ENCODE results near the gene BTBD19. TPM values are rescaled to one million over a fixed set of nuclear protein-coding genes. Genes with fewer than 3 reads are reported as not detected.
A peak's percentile ranks its signal among the peaks of the same experiment; 100 is the strongest.
"Not testable (repeated sequence)": the region's sequence is repeated elsewhere in the genome, so short reads cannot be mapped to it uniquely, and the experiment has no call there.

BTBD19 gene
- polyA plus RNA-seq, 1 donor, result 13.0 TPM

DNA sequence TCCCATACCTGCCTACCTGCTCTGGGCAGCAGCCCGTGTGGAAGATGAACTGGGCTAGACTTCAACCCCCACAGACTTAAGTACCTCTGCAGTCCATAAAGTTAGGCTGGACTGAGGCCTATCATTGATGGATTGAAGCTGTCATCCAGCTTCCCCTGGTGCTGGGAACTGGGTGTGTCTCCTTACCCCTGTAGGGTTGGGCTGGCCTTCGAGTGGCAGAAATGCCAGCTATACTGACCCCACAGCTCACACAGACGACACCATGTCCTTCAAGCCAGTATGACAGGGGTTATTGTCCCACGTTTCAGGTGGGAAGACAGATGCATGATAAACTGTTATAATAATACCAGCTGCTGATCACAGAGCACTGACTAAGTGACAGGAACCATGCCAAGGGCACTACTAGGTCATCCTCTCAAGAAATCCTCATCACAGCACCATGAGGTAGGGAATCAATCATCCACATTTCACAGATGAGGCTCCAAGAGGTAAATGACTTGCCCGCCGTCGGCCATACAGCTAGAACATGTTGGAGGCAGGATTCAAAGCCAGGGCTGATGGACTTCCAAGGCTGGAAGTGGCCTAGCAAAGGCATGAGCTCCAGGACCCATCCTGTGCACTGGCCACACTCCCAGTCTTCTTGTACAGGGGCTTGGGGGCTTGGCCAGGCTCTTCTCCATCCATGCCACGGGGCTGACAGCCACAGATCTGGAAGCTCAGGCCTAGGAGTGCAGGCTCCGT lies 20.0 kb upstream of the BTBD19 start, which contains the start of gene BEST4:
Gene BEST4 (minus strand): TSS at position 51 of the 741 bp plus-strand sequence. CDS start 465 bp downstream, outside the sequence.
- Histone ChIP-seq H3K36me3 (ENCODE audit: control insufficient read depth, insufficient read depth, low read length) (no peaks in the 10 kb centered on the region), H3K9me3 (ENCODE audit: control insufficient read depth, low read depth, low read length) (peaks cover 2% of the 10 kb centered on the region), H3K27me3 (ENCODE audit: control insufficient read depth, insufficient read depth, low read length) (no peaks in the 10 kb centered on the region), H3K27ac (ENCODE audit: low read length) (no peak within 1 kb of the TSS), H3K4me3 (ENCODE audit: low read length) (no peak within 1 kb of the TSS), H3K4me1 (ENCODE audit: control insufficient read depth, insufficient read depth, low read length) (peaks cover 29% of the 10 kb centered on the region)
- 100% methylated on average over 1 of the region's 9 CpGs for WGBS (ENCODE audit: insufficient coverage, low lambda C conversion rate)
- no peak for DNase-seq

DNA sequence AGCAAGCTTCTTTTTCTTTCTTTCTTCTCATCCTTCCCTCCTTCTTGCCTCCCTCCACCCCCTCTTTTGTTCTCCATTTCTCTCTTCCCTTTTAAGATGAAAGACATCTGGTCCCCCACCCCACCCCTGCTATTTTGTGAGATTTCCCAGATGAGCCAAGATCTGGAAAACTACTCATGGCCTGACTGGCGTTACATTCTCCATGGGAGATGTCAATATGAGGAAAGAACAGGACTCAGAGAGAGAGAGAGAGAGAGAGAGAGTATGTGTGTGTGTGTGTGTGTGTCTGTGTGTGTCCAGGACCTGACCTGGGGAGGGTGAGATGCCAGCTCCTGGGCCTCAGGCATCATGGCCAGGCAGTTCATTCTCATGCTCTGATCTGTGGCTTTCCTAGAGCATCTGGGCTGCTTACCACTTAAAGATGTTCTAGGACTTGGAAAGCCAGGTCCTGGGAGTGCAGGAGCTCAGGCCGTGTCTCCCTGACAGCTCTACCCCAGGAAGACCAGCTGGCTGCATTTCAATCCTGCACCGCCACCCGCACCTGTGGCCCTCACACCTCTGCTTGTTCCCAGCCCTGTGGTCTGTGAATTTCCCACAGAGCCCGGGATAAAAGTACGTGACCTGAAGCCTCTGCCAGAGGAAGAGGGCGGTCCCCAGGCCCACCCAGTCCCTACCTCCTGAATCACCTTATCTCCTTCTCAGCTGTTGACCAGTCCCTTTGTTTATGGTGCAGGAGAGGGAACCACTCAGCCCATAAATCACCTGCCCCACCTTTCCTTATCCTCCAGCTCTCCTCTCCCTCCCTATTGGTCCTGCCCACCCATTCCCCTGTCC lies 17.1 kb upstream of the BTBD19 start:
- H3K27me3 ChIP-seq (ENCODE audit: control insufficient read depth, insufficient read depth, low read length), result no peaks in the 10 kb centered on the region
- peaks cover 8% of the 10 kb centered on the region for H3K4me1 ChIP-seq (ENCODE audit: control insufficient read depth, insufficient read depth, low read length)
- WGBS (ENCODE audit: insufficient coverage, low lambda C conversion rate), result no CpG with 5 or more reads among the region's 7 CpGs
- peak overlapping the region; percentile 1 for H3K27ac ChIP-seq (ENCODE audit: low read length)
- peaks cover 2% of the 10 kb centered on the region for H3K9me3 ChIP-seq (ENCODE audit: control insufficient read depth, low read depth, low read length)
- no peak overlapping the region for H3K4me3 ChIP-seq (ENCODE audit: low read length)
- DNase-seq, result peak in 1 of 2 donors; percentile 61
- H3K36me3 ChIP-seq (ENCODE audit: control insufficient read depth, insufficient read depth, low read length), result no peaks in the 10 kb centered on the region

DNA sequence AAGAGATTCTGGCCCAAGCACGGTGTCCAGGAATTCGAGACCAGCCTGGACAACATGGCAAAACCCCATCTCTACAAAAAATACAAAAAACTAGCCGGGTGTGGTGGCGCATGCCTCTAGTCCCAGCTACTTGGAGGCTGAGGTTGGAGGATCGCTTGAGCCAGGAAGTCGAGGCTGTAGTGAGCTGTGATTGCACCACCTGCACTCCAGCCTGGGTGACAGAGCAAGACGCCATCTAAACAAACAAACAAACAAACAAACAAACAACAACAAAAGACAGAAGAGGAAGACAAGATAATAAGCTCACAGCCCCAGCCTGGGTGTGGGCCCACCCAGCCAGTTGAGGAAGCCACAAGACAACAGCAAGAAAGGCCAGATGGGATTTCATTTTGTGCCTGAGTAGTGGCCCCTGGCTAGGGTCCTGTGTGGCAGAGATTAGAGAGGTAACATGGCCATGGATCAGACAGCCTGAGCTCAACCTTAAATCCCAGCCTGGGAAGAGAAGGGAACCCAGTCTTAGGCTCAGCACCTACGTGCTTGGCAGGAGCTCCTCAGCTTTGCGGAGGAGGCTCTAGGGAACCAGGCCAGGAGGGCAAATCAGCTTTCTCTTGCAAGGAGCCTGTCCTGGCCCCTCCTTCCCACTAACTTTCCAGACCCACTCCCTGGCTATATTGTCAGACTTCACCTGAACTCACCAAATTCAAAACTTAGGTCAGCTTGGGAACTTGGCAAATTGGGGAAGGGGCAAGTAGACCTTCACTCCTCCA lies 15.4 kb upstream of the BTBD19 start:
- H3K9me3 ChIP-seq (ENCODE audit: control insufficient read depth, low read depth, low read length), result no peaks in the 10 kb centered on the region
- DNase-seq, result no peak
- no CpG with 5 or more reads among the region's 9 CpGs for WGBS (ENCODE audit: insufficient coverage, low lambda C conversion rate)

DNA sequence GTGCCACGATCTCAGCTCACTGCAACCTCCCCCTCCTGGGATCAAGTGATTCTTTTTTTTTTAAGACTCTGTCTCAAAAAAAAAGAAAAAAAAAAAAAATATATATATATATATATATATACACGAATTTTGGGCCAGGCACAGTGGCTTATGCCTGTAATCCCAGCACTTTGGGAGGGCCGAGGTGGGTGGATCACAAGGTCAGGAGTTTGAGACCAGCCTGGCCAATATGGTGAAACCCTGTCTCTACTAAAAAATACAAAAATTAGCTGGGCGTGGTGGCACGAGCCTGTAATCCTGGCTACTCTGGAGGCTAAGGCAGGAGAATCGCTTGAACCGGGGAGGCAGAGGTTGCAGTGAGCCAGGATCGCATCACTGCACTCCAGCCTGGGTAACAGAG lies 10.4 kb upstream of the BTBD19 start:
- WGBS (ENCODE audit: insufficient coverage, low lambda C conversion rate), result 90% methylated on average over 2 of the region's 8 CpGs
- H3K36me3 ChIP-seq (ENCODE audit: control insufficient read depth, insufficient read depth, low read length); H3K27ac ChIP-seq (ENCODE audit: low read length); H3K4me3 ChIP-seq (ENCODE audit: low read length); H3K9me3 ChIP-seq (ENCODE audit: control insufficient read depth, low read depth, low read length); H3K27me3 ChIP-seq (ENCODE audit: control insufficient read depth, insufficient read depth, low read length); DNase-seq: not testable (repeated sequence)
- H3K4me1 ChIP-seq (ENCODE audit: control insufficient read depth, insufficient read depth, low read length), result peaks cover 21% of the 10 kb centered on the region

More for the DNA sequence above, 15.4 kb upstream of the BTBD19 start:
- H3K27me3 ChIP-seq (ENCODE audit: control insufficient read depth, insufficient read depth, low read length), result no peaks in the 10 kb centered on the region
- no peaks in the 10 kb centered on the region for H3K36me3 ChIP-seq (ENCODE audit: control insufficient read depth, insufficient read depth, low read length)
- H3K4me3 ChIP-seq (ENCODE audit: low read length), result no peak overlapping the region
- H3K4me1 ChIP-seq (ENCODE audit: control insufficient read depth, insufficient read depth, low read length), result peaks cover 5% of the 10 kb centered on the region
- no peak overlapping the region for H3K27ac ChIP-seq (ENCODE audit: low read length)

DNA sequence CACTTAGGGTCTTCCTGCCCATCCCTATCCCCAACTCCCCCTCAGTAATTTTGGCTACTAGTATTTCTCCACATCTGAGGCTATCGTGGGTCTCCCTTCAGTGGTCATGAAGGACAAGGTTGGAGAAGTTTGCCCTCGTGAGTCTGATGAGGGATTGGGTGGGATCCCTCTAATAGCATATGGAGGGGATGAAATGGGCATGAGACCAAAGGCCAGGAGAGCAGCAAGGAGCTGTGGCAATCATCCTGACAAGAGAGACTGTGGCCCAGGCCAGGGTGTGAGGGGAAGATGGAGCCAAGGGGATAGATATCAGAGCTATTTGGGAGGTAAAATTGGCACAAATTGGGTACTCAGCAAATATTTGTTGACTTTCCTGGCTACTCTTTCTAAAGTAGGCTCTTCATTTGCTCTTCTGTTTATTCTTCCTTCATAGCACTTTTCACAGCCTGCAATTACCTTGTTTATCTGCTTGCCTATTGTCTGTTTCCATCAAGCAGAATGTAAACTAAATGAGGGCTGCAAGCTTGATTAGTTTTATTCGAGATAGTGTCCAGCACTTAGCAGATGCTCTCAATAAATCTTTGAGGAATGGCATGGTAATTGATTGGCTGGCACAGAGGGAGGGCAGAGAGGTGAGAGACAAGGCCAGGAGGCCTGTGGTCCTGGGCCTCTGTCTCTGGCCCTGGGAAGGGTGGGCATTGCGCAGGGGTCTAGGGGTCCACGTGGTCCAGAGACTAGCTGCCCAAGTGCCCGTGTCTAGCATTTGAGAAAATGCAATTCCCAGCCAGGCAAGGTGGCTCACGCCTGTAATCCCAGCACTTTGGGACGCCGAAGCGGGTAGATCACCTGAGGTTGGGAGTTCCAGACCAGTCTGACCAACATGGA lies 9.6 kb upstream of the BTBD19 start:
- Histone ChIP-seq H3K4me1 (ENCODE audit: control insufficient read depth, insufficient read depth, low read length) (peaks cover 21% of the 10 kb centered on the region), H3K4me3 (ENCODE audit: low read length) (no peak overlapping the region), H3K27ac (ENCODE audit: low read length) (peak overlapping the region; percentile 94), H3K9me3 (ENCODE audit: control insufficient read depth, low read depth, low read length) (no peaks in the 10 kb centered on the region), H3K36me3 (ENCODE audit: control insufficient read depth, insufficient read depth, low read length) (peaks cover 10% of the 10 kb centered on the region), H3K27me3 (ENCODE audit: control insufficient read depth, insufficient read depth, low read length) (no peaks in the 10 kb centered on the region)
- no peak for DNase-seq
- WGBS (ENCODE audit: insufficient coverage, low lambda C conversion rate), result no CpG with 5 or more reads among the region's 10 CpGs

DNA sequence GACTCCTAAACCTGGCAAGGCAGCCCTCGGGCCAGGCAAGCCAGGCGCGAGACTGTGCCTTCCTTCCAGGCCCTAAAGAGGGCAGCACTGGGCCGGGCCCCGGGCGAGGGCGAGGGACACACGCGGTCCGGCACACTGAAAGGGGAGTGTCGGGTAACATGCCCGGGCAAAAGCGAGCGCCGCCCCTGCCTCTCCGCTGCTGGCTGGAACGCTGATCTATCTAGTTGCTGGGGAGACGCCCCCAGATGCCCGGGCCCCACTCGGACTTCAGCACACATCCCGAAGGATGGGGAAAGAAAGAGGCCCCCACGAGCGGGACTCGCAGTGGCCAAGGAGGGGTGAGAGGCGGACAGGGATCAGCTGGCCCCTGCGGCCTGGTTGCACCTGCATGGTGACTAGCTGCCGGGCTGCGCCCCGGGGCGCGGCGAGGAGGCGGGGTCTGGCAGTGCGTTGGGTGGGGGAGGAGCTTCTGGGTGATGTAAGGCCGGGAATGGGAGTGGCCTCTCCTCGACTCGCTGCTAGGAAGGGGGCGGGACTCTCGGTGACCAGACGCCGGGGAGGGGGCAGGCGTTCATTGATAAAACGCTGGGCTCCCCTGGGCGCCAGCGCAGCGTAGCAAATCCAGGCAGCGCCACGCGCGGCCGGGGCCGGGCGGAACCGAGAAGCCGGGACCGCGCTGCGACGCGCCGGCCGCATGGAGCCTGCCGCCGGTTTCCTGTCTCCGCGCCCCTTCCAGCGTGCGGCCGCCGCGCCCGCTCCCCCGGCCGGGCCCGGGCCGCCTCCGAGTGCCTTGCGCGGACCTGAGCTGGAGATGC lies 8.3 kb upstream of the BTBD19 start, which contains the start of gene PLK3:
Gene PLK3 (plus strand): TSS at position 608 of the 815 bp plus-strand sequence. CDS start 87 bp downstream, at position 695.
- peak within 1 kb of the TSS; percentile 91 for H3K4me3 ChIP-seq (ENCODE audit: low read length)
- no CpG with 5 or more reads among the region's 79 CpGs for WGBS (ENCODE audit: insufficient coverage, low lambda C conversion rate)

DNA sequence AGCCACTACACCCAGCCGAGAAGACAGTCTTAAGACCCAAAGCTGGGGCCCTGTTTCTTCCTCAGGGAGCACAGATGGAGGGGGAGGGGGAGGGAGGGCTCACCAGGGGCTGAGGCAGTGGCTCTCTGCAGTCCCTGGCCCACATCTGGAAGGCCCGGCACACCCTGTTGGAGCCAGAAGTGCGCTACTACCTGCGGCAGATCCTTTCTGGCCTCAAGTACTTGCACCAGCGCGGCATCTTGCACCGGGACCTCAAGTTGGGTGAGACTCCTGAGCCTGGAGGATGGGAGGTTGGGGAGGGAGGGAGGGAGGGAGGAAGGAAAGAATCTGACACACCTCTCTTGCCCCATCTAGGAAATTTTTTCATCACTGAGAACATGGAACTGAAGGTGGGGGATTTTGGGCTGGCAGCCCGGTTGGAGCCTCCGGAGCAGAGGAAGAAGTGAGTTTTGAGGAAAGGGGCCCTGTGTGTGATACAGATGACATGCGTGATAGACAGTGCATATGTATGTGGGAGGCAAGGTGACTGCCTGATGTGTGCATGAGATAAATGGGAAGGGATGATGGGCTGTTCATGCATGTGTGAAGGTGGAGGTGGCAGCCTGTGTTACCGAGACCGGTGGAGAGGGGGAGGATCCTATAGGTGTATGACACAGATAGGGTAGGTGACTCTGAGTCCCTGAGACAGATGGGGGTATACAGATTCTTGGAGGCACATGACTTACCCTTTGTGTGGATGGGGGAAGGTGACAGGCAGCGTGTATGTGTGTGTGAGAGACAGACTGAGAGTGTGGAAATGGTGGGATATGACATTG lies 6.6 kb upstream of the BTBD19 start:
- peaks cover 32% of the 10 kb centered on the region for H3K36me3 ChIP-seq (ENCODE audit: control insufficient read depth, insufficient read depth, low read length)
- no peak for DNase-seq
- H3K4me3 ChIP-seq (ENCODE audit: low read length), result peak overlapping the region; percentile 91
- no peak overlapping the region for H3K27ac ChIP-seq (ENCODE audit: low read length)
- H3K9me3 ChIP-seq (ENCODE audit: control insufficient read depth, low read depth, low read length), result no peaks in the 10 kb centered on the region
- WGBS (ENCODE audit: insufficient coverage, low lambda C conversion rate), result 100% methylated on average over 1 of the region's 13 CpGs
- peaks cover 24% of the 10 kb centered on the region for H3K4me1 ChIP-seq (ENCODE audit: control insufficient read depth, insufficient read depth, low read length)
- no peaks in the 10 kb centered on the region for H3K27me3 ChIP-seq (ENCODE audit: control insufficient read depth, insufficient read depth, low read length)

More for the DNA sequence above, 8.3 kb upstream of the BTBD19 start, which contains the start of gene PLK3:
- H3K9me3 ChIP-seq (ENCODE audit: control insufficient read depth, low read depth, low read length), result no peaks in the 10 kb centered on the region
- DNase-seq, result peak; percentile 99
- H3K27ac ChIP-seq (ENCODE audit: low read length), result peak within 1 kb of the TSS; percentile 94
- H3K36me3 ChIP-seq (ENCODE audit: control insufficient read depth, insufficient read depth, low read length), result peaks cover 20% of the 10 kb centered on the region
- peaks cover 21% of the 10 kb centered on the region for H3K4me1 ChIP-seq (ENCODE audit: control insufficient read depth, insufficient read depth, low read length)
- H3K27me3 ChIP-seq (ENCODE audit: control insufficient read depth, insufficient read depth, low read length), result no peaks in the 10 kb centered on the region

DNA sequence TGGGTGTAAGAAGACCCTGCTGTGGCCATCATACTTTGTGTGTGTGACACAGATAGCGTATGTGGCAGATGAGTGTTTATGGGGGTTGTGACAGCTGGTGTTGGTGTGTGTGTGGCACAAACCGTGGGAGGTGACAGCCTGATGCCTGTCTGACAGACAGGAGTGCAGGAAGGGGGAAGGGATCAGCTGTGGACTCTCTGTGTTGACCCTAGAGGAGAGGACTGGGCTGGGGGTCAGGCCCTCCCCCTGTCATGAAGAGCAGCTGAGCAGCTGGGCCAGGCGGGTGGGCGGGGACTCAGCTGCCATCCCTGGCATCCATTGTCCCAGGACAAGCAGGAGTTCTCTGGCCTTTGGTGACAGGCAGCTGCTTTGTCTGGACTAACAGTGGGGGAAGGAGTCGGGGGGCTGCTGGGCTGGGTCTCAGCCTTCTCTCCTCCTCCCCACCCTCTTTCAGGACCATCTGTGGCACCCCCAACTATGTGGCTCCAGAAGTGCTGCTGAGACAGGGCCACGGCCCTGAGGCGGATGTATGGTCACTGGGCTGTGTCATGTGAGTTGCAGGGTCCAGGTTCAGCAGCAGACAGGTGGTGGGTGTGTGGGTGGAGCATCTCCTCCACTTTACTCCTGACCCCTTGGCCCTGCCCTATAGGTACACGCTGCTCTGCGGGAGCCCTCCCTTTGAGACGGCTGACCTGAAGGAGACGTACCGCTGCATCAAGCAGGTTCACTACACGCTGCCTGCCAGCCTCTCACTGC lies 5.8 kb upstream of the BTBD19 start:
- DNase-seq, result no peak
- Histone ChIP-seq H3K4me3 (ENCODE audit: low read length) (peak overlapping the region; percentile 9), H3K27me3 (ENCODE audit: control insufficient read depth, insufficient read depth, low read length) (no peaks in the 10 kb centered on the region), H3K4me1 (ENCODE audit: control insufficient read depth, insufficient read depth, low read length) (peaks cover 32% of the 10 kb centered on the region), H3K36me3 (ENCODE audit: control insufficient read depth, insufficient read depth, low read length) (peaks cover 33% of the 10 kb centered on the region), H3K27ac (ENCODE audit: low read length) (no peak overlapping the region), H3K9me3 (ENCODE audit: control insufficient read depth, low read depth, low read length) (no peaks in the 10 kb centered on the region)
- no CpG with 5 or more reads among the region's 13 CpGs for WGBS (ENCODE audit: insufficient coverage, low lambda C conversion rate)

All from large intestine (tissue), 3 donors.